Effector memory CD8-positive, alpha-beta T cell (primary cell): ENCODE measurements around the gene HCFC2.
"Not testable (repeated sequence)": the region's sequence is repeated elsewhere in the genome, so short reads cannot be mapped to it uniquely, and the experiment has no call there.

Experiments
- ATAC-seq: fragments of 150-1000 bp; cut with Tn5 transposase; replicated peaks from 2 replicates; pipeline ENCODE4 v1.10.0; 2021; ENCODE audit warnings: mild to moderate bottlenecking, moderate library complexity
- DNase-seq, 3 experiments: peaks; one replicate each; pipeline ENCODE4 v3.0.0; 2021
- H3K27ac Mint-ChIP-seq, 2 donors: one replicate each; pipeline ENCODE4 v1.8.0; 2022; ENCODE audit warnings: mild to moderate bottlenecking in 2 of 2, mixed read lengths in 2 of 2, moderate library complexity in 2 of 2
- H3K27me3 Mint-ChIP-seq, 2 donors: one replicate each; pipeline ENCODE4 v1.8.0; 2022; ENCODE audit warnings: mixed read lengths in 2 of 2
- H3K36me3 Mint-ChIP-seq: one replicate; pipeline ENCODE4 v1.8.0; 2022; ENCODE audit warnings: mild to moderate bottlenecking, moderate library complexity, mixed read lengths; ENCODE audit not compliant: insufficient read depth
- H3K4me1 Mint-ChIP-seq, 2 donors: one replicate each; pipeline ENCODE4 v1.8.0; 2022; ENCODE audit warnings: low read depth in 2 of 2, mixed read lengths in 2 of 2
- H3K4me3 Mint-ChIP-seq, 2 donors: one replicate each; pipeline ENCODE4 v1.8.0; 2022; ENCODE audit warnings: mild to moderate bottlenecking in 2 of 2, mixed read lengths in 2 of 2, moderate library complexity in 2 of 2
- H3K9me3 Mint-ChIP-seq, 2 donors: one replicate each; pipeline ENCODE4 v1.8.0; 2022; ENCODE audit warnings: mixed read lengths in 2 of 2
- total RNA-seq, 9 experiments: gene quantifications; one replicate each; lab custom pipeline; 2026; lab: John Stamatoyannopoulos, UW

Gene HCFC2
- total RNA-seq: 20.8 to 46.0 (median 24.9) reads per million in 9 experiments

GRCh38 chr12:104064031-104064841, at the start of gene HCFC2:
TSS of gene HCFC2 (plus strand) at chr12:104064531. CDS start at chr12:104064561, 30 bp downstream.
- Mint-ChIP-seq H3K4me1 (peaks cover 11 to 17% of the 10 kb centered on the region in 2 donors), H3K9me3 (no peaks in the 10 kb centered on the region), H3K4me3 (peak within 1 kb of the TSS; percentile 95 to 96), H3K27me3 (peaks cover 9 to 15% of the 10 kb centered on the region in 2 donors), H3K27ac (peak within 1 kb of the TSS; percentile 90 to 93), H3K36me3 (peaks cover 14% of the 10 kb centered on the region)
- DNase-seq: peak; percentile 81 to 86 (median 82)
- ATAC-seq: peak; percentile 94

DNA sequence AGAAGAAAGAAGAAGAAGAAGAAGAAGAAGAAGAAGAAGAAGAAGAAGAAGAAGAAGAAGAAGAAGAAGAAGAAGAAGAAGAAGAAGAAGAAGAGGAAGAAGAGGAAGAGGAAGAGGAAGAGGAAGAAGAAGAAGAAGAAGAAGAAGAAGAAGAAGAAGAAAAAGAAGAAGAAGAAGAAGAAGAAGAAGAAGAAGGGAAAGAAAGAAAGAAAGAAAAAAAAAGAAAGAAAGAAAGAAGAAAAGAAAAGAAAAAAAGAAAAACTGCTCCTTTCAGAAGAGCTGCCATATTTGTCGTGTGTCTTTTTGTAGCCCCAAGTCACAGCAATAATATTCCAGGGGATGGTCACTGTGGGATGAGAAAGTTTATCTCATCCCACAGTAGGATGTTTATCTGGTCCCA, 42.5 kb upstream of the HCFC2 start:
- not testable (repeated sequence) for H3K27ac Mint-ChIP-seq, H3K9me3 Mint-ChIP-seq, ATAC-seq, H3K4me3 Mint-ChIP-seq, H3K36me3 Mint-ChIP-seq, DNase-seq, H3K4me1 Mint-ChIP-seq
- peaks cover 56 to 64% of the 10 kb centered on the region in 2 donors for H3K27me3 Mint-ChIP-seq

DNA sequence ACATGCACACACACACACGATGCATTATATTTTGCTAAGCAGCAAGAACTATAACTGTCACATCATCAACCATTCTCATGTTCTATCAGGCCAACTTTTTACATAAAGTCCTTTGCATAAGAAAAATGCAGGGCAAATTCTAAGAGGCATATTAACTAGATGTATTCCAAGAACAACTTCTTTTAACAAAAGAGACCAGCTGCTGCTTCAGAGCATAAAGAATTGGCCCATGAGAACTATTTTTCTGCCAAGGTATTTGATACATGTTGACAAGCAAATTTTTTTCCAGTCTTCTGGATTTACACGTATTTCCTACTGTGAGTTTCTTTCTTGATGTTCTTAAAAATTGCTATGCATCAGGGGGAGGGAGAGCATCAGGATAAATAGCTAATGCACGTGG, 41.5 kb upstream of the HCFC2 start:
- Mint-ChIP-seq H3K27me3 (peaks cover 65 to 73% of the 10 kb centered on the region in 2 donors), H3K4me1 (no peaks in the 10 kb centered on the region), H3K36me3 (no peaks in the 10 kb centered on the region), H3K9me3 (no peaks in the 10 kb centered on the region), H3K4me3 (no peak overlapping the region), H3K27ac (no peak overlapping the region)
- ATAC-seq: no peak
- DNase-seq: no peak

DNA sequence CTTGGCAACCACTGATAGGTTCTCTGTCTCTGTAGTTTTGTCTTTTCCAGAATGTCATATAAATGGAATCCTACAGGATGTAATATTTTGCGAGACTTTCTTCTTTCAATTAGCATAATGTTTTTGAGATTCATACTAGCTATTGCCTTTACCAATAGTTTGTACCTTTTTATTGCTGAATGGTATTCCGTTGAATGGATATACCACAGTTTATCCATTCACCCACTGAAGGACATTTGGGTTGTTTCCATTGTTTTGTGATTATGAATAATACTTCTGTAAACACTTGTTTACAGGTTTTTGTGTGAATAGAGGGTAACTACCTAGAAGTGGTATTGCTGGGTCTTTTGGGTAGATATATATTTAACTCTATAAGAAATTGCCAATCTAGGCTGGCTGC, 40.6 kb upstream of the HCFC2 start:
- no peak for DNase-seq
- Mint-ChIP-seq H3K4me3 (no peak overlapping the region), H3K36me3 (no peaks in the 10 kb centered on the region), H3K9me3 (no peaks in the 10 kb centered on the region), H3K4me1 (no peaks in the 10 kb centered on the region), H3K27me3 (peaks cover 70 to 82% of the 10 kb centered on the region in 2 donors), H3K27ac (no peak overlapping the region)
- ATAC-seq: no peak

DNA sequence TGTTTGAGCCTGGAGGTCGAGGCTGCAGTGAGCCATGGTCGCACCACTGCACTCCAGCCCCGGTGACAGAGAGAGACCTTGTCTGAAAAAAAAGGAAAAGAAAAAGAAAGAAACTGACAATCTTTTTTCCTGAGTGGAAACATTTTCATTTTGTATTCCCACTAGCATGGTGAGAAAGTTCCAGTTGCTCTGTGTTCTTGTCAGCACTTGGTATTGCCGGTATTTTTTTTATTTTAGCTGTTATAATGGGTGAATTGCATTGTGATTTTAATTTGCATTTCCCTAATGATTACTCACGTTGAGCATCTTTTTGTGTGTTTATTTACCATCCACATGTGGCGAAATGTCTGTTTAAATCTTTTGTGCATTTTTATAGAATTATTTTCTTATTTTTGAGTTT, 40.0 kb upstream of the HCFC2 start:
- H3K36me3 Mint-ChIP-seq: no peaks in the 10 kb centered on the region
- ATAC-seq: no peak
- peaks cover 67 to 78% of the 10 kb centered on the region in 2 donors for H3K27me3 Mint-ChIP-seq
- no peaks in the 10 kb centered on the region for H3K4me1 Mint-ChIP-seq
- H3K4me3 Mint-ChIP-seq: no peak overlapping the region
- no peak for DNase-seq
- no peak overlapping the region for H3K27ac Mint-ChIP-seq
- no peaks in the 10 kb centered on the region for H3K9me3 Mint-ChIP-seq

- ATAC-seq (no peak), DNase-seq (no peak)
- no peaks in the 10 kb centered on the region for H3K4me1 Mint-ChIP-seq
- H3K27me3 Mint-ChIP-seq: peaks cover 56 to 65% of the 10 kb centered on the region in 2 donors
- H3K4me3 Mint-ChIP-seq: no peak overlapping the region
- H3K36me3 Mint-ChIP-seq: no peaks in the 10 kb centered on the region
- no peaks in the 10 kb centered on the region for H3K9me3 Mint-ChIP-seq
- no peak overlapping the region for H3K27ac Mint-ChIP-seq
These were observed 38.6 kb upstream of the HCFC2 start for GRCh38 chr12:104025771-104026170.

DNA sequence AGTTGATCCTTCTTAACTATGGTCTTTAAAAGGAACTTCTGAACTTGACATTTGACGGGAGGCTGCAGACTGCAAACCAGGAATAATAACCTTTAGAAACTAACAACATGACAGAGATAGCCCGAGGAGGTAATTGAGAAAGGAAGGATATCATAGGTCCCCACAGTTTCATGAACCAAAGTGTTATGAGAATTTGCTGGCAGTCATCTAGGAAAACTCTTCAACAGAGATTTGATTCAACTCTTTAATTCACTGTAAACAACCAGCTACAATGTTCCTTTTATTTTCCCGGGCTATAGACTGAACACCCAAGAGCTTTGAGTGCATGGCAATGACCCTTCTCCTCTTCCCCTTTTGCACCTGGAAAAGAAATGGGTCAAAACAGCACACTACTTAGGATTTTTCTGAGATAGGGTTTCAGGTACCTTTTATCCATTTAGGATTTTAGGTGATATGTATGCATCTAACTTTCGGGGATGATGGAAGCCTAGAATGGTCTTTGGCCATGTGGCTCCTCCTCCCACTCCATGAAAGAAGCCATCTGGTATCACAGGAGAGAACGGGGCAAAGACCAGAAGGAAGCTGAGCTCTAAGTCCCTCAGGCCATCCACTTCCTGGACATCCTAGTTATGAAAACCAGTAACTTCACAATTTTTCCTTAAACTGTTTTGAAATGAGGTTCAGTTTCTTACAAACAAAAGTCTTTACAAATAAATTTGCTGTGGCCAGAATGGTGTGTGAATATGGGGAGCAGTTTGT, 37.3 kb upstream of the HCFC2 start:
- no peak overlapping the region for H3K4me3 Mint-ChIP-seq
- H3K9me3 Mint-ChIP-seq: no peaks in the 10 kb centered on the region
- H3K27ac Mint-ChIP-seq: no peak overlapping the region
- DNase-seq (no peak), ATAC-seq (no peak)
- no peaks in the 10 kb centered on the region for H3K4me1 Mint-ChIP-seq
- no peaks in the 10 kb centered on the region for H3K36me3 Mint-ChIP-seq
- H3K27me3 Mint-ChIP-seq: peaks cover 44 to 52% of the 10 kb centered on the region in 2 donors

DNA sequence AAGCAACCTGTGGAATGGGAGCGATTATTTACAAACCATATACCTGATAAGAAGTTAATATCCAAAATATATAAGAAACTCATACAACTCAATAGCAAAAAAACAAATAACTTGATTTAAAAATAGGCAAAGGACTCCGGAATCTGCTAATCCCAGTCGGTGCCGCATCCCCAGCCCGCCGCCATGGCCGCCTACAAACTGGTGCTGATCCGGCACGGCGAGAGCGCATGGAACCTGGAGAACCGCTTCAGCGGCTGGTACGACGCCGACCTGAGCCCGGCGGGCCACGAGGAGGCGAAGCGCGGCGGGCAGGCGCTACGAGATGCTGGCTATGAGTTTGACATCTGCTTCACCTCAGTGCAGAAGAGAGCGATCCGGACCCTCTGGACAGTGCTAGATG, 33.7 kb upstream of the HCFC2 start:
- not testable (repeated sequence) for H3K27ac Mint-ChIP-seq, H3K4me1 Mint-ChIP-seq, H3K36me3 Mint-ChIP-seq, DNase-seq, H3K4me3 Mint-ChIP-seq, H3K9me3 Mint-ChIP-seq
- H3K27me3 Mint-ChIP-seq: peaks cover 40 to 43% of the 10 kb centered on the region in 2 donors
- peak; percentile 49 for ATAC-seq

DNA sequence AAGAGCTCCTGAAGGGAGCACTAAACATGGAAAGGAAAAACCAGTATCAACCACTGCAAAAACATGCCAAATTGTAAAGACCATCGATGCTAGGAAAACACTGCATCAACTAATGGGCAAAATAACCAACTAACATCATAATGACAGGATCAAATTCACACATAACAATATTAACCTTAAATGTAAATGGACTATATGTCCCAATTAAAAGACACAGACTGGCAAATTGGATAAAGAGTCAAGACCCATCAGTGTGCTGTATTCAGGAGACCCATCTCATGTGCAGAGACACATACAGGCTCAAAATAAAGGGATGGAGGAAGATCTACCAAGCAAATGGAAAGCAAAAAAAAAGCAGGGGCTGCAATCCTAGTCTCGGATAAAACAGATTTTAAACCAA, 28.2 kb upstream of the HCFC2 start:
- not testable (repeated sequence) for H3K9me3 Mint-ChIP-seq, DNase-seq, ATAC-seq, H3K4me3 Mint-ChIP-seq, H3K4me1 Mint-ChIP-seq, H3K36me3 Mint-ChIP-seq, H3K27ac Mint-ChIP-seq
- peaks cover 24 to 39% of the 10 kb centered on the region in 2 donors for H3K27me3 Mint-ChIP-seq

- H3K9me3 Mint-ChIP-seq, H3K4me1 Mint-ChIP-seq, ATAC-seq, H3K4me3 Mint-ChIP-seq, H3K27ac Mint-ChIP-seq, DNase-seq, H3K36me3 Mint-ChIP-seq: not testable (repeated sequence)
- H3K27me3 Mint-ChIP-seq: peaks cover 15 to 28% of the 10 kb centered on the region in 2 donors
These were observed 24.6 kb upstream of the HCFC2 start for GRCh38 chr12:104039769-104040168.

- Mint-ChIP-seq H3K4me3 (no peak overlapping the region), H3K36me3 (no peaks in the 10 kb centered on the region), H3K4me1 (peaks cover 0 to 2% of the 10 kb centered on the region in 2 donors), H3K27ac (no peak overlapping the region), H3K27me3 (peaks cover 0 to 6% of the 10 kb centered on the region in 2 donors), H3K9me3 (no peaks in the 10 kb centered on the region)
- DNase-seq (no peak), ATAC-seq (no peak)
These were observed 21.8 kb upstream of the HCFC2 start for GRCh38 chr12:104042580-104042979.

- no peak overlapping the region for H3K27ac Mint-ChIP-seq
- peaks cover 0 to 2% of the 10 kb centered on the region in 2 donors for H3K4me1 Mint-ChIP-seq
- no peak for DNase-seq
- H3K9me3 Mint-ChIP-seq: no peaks in the 10 kb centered on the region
- no peak for ATAC-seq
- H3K36me3 Mint-ChIP-seq: no peaks in the 10 kb centered on the region
- no peak overlapping the region for H3K4me3 Mint-ChIP-seq
- H3K27me3 Mint-ChIP-seq: no peaks in the 10 kb centered on the region
These were observed 20.2 kb upstream of the HCFC2 start for GRCh38 chr12:104044158-104044557.

- Mint-ChIP-seq H3K27ac (no peak overlapping the region), H3K4me3 (no peak overlapping the region), H3K27me3 (peaks cover 7 to 18% of the 10 kb centered on the region in 2 donors), H3K4me1 (peaks cover 4 to 7% of the 10 kb centered on the region in 2 donors), H3K36me3 (no peaks in the 10 kb centered on the region), H3K9me3 (no peaks in the 10 kb centered on the region)
- ATAC-seq (no peak), DNase-seq (no peak)
These were observed 18.0 kb upstream of the HCFC2 start for GRCh38 chr12:104046306-104046705.

DNA sequence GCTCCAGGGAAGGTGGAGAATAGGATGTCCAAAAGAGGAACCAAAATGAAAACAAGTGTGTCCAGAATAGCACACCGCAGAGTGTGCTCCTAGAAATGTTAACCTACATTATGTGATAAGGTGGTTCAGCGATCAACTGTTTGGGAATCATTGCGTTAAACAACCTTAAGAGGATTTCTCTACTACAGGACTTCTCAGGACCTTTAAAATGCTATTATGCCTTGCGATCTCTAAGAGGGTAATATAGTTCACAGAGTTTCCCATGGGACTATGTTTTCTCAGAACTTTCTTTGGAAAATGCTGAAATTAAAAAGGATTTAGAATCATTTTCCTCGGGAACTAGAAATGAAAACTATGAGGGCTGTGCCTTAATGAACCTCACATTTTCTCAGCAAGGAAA, 16.2 kb upstream of the HCFC2 start:
- H3K36me3 Mint-ChIP-seq: no peaks in the 10 kb centered on the region
- DNase-seq (no peak), ATAC-seq (no peak)
- no peak overlapping the region for H3K4me3 Mint-ChIP-seq
- no peak overlapping the region for H3K27ac Mint-ChIP-seq
- H3K4me1 Mint-ChIP-seq: peaks cover 4 to 7% of the 10 kb centered on the region in 2 donors
- H3K9me3 Mint-ChIP-seq: no peaks in the 10 kb centered on the region
- peaks cover 11 to 32% of the 10 kb centered on the region in 2 donors for H3K27me3 Mint-ChIP-seq
